GM12864 (cell line): ENCODE data around the gene DCDC2C.

ENCODE experiments used
- DNase-seq: peaks from one replicate; pipeline ENCODE4 v3.0.0-alpha.2; 2011; ENCODE audit warnings: low read depth
- H3K4me3 ChIP-seq: 2 replicates; pipeline ENCODE4 v1.5.1; 2011; ENCODE audit warnings: mild to moderate bottlenecking, low read depth, low read length, control low read depth
- TF ChIP-seq, protein P1 (sequence below): IDR thresholded peaks from 2 replicates; pipeline ENCODE4 v1.5.1; 2011; ENCODE audit warnings: low read depth, mild to moderate bottlenecking, moderate library complexity, low read length, control low read depth, inconsistent platforms; ENCODE audit errors: missing control alignments

Gene DCDC2C

DNA sequence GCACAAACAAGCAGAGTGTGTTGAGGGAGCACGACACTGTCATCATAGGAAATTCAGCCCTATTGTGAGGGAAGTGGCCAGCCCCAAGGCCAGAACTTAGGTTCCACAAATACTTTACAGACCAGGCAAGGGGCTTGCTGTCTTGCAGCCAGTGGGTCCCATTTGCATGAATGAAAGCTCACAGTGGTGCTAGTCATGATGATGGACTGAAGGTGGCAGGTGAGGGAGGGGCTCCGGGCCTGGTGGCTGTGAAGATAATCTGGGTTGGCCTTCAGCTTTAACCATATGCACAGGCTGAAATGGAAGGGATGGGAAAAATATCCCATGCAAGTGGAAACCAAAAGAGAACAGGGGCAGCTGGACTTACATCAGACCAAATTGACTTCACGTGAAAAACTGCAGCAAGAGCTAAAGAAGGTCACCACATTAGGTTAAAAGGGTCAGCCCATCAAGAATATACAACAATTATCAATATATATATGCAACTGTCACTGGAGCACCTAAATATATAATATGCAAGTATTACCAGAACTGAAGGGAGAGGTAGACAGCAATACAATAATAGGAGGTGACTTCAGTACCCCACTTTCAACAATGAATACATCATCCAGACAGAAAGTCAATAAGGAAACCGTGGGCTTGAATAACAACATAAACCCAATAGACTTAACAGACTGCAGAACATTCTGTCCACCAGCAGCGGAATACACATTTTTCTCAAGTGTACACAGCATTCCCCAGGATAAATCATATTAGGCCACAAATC, 39.6 kb downstream of the DCDC2C start:
- no peak overlapping the region for H3K4me3 ChIP-seq
- TF ChIP-seq, protein P1, sequence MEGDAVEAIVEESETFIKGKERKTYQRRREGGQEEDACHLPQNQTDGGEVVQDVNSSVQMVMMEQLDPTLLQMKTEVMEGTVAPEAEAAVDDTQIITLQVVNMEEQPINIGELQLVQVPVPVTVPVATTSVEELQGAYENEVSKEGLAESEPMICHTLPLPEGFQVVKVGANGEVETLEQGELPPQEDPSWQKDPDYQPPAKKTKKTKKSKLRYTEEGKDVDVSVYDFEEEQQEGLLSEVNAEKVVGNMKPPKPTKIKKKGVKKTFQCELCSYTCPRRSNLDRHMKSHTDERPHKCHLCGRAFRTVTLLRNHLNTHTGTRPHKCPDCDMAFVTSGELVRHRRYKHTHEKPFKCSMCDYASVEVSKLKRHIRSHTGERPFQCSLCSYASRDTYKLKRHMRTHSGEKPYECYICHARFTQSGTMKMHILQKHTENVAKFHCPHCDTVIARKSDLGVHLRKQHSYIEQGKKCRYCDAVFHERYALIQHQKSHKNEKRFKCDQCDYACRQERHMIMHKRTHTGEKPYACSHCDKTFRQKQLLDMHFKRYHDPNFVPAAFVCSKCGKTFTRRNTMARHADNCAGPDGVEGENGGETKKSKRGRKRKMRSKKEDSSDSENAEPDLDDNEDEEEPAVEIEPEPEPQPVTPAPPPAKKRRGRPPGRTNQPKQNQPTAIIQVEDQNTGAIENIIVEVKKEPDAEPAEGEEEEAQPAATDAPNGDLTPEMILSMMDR, result no peak
- no peak for DNase-seq

DNA sequence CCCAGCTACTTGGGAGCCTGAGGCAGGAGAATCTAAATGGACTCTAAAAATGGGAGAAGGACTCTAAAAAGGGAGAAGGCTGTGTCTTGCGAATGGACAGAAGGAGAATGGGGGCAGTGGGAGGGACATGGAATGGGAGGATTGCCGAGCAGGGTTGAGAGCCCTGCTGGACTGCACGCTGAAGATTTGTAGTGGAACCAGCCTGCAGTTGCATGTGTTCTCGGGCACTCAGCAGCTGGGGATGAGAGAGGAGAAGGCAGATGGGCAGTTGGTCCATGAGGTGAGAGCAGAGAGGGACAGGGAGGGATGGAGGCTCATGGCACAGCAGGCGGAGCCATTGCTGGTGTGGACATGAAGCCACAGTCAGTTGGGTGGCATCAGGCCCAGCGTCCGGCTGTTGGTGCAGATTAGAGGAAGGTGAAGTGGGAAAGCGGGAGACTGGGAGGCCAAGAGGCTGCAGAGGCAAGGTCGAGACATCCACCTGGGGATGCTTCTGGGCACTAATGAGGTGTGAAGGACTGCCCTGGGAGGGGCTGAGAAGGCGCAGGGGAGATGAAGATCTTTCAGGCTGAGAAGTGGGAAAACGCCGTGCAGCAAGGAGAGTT, 40.7 kb downstream of the DCDC2C start:
- TF ChIP-seq, protein P1, result no peak
- no peak for DNase-seq
- no peak overlapping the region for H3K4me3 ChIP-seq

DNA sequence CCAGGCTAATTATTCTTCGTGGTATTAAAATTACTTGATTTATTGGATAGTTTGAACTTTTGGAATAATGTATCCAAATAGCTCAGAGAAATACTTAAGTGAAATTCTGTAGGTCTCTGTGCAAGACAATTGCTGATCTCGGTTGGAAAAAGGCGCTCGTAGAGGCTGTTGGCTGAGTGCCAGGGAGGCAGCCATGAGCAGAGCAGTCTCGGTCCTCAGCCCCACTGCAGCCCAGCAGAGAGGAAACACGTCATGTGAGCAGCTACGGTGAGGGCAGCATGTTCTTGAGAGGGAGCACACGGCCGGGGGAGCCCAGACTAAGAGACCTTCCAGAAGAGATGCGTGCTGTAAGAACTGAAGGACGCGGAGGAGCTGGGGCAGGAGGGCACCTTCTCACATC, 42.5 kb downstream of the DCDC2C start:
- no peak for DNase-seq
- TF ChIP-seq, protein P1, result no peak
- no peak overlapping the region for H3K4me3 ChIP-seq

DNA sequence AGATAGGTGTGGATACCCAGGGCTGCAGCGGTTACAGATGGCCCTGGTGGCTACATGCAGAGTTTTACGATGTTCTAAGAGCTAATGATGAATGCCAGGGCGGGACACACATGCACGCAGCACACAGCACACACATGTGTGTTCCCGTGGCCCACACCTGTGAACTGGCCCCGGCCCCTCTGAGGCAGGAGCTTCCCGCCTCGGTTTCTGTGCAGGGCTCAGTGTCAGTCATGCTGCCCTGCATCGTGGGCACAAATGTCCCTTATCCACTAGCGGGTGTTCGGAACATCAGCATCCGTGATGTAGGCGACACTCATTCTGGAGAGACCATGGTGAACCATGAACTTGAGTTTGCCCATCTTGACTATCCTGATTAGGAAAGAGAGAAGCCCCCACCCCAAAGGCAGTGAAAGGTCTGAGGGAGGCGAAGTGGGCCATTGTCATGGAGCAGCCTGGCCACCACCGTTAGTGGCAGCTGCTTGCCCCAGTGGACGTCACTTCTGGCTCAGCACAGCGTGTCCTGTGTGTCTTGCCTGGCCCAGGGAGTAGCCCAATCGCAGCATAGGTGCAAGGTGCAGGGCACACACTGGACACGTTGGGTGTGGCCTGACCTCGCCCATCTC, 43.8 kb downstream of the DCDC2C start:
- no peak overlapping the region for H3K4me3 ChIP-seq
- TF ChIP-seq, protein P1, result no peak
- no peak for DNase-seq

DNA sequence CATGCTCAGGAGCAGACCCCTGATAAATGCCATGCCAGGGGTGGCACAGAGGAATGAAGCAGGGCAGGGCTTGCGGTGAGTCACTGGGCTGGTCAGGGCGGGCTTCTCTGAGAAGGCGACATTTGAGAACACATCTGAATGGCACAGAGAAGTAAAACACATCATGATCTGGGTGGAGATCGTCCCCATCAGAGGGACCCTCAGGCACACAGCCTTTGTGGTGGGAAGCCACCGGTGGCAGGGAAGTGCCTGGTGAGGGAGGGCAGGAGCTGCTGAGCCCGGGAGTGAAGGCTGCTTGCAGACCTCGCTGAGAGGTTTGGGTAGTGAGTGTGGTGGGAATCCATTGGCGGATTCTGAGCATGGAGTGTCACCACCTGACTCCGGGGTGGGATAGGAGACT, 44.5 kb downstream of the DCDC2C start:
- TF ChIP-seq, protein P1, result no peak
- H3K4me3 ChIP-seq, result no peak overlapping the region
- DNase-seq, result no peak

DNA sequence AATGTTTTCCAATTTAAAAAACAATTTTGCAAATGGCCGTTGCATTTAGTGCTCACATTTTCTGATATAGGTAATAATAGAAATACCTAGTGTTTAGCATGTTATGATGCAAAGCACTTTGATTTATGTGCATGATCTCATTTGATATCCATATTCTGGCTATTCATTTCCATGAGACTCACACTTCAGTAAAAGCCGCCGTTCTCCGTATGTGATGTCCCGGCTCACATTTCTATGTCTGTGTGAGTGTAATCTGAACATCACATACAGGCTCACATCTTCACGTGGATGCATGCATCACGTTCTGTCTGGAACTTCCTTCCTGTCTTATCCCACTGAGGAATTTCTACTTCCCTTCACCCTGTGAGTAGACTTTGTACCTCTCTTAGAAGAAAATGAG, 45.8 kb downstream of the DCDC2C start:
- DNase-seq, result no peak
- no peak overlapping the region for H3K4me3 ChIP-seq
- TF ChIP-seq, protein P1, result no peak
